ENCODE results near the gene ZNF441. TPM values are rescaled to one million over a fixed set of nuclear protein-coding genes. Genes with fewer than 3 reads are reported as not detected.

Gene ZNF441
- total and polyA plus RNA-seq, 2 of the 13 experiments (the other 11 are each of a cell fraction or from before 2014, with no cell fraction given): 2.8 to 10.0 TPM

- no peak for TF ChIP-seq MBNL3 (CRISPR knock-in tag; conservative IDR thresholded peaks at IDR 0.05)
- no peak for TF ChIP-seq ZNF367 (CRISPR knock-in tag; IDR thresholded peaks at IDR 0.05; ENCODE audit: borderline replicate concordance)
- TF ChIP-seq NRL (CRISPR knock-in tag; IDR thresholded peaks at IDR 0.05; ENCODE audit: borderline replicate concordance): peak; percentile 61; the same call in 1 of the 2 replicates
- TF ChIP-seq ATF4 (CRISPR knock-in tag; IDR thresholded peaks at IDR 0.05): 0 out of 4 replicates have a peak, but pooled peaks of 1 of the 2 experiments have one; percentile 30
- no peak for TF ChIP-seq ZNF597 (CRISPR knock-in tag; IDR thresholded peaks at IDR 0.05)
- TF ChIP-seq GZF1 (CRISPR knock-in tag; IDR thresholded peaks at IDR 0.05): no peak
- TF ChIP-seq GPBP1L1 (CRISPR knock-in tag; IDR thresholded peaks at IDR 0.05): no peak
- no peak; the same call in 1 of the 2 replicates for TF ChIP-seq MED1 (CRISPR knock-in tag; IDR thresholded peaks at IDR 0.05)
- TF ChIP-seq RAD51 (IDR thresholded peaks at IDR 0.05; ENCODE audit: borderline replicate concordance): no peak
- no peak for TF ChIP-seq ZSCAN29 (CRISPR knock-in tag; conservative IDR thresholded peaks at IDR 0.05)
- no peak for TF ChIP-seq NR2F1 (CRISPR knock-in tag; IDR thresholded peaks at IDR 0.05)
- TF ChIP-seq ZNF503 (CRISPR knock-in tag; IDR thresholded peaks at IDR 0.05): 0 out of 2 replicates have a peak, but pooled peaks have one; percentile 59
- no peak for TF ChIP-seq PRMT3 (CRISPR knock-in tag; IDR thresholded peaks at IDR 0.05; ENCODE audit: borderline replicate concordance, low read depth)
- TF ChIP-seq ZHX2 (IDR thresholded peaks at IDR 0.05; ENCODE audit: low read depth): no peak
- TF ChIP-seq ZHX2 (CRISPR knock-in tag; IDR thresholded peaks at IDR 0.05; ENCODE audit: borderline replicate concordance): no peak
- no peak for TF ChIP-seq ZNF766 (CRISPR knock-in tag; IDR thresholded peaks at IDR 0.05; ENCODE audit: borderline replicate concordance)
Measured at GRCh38 chr19:11798391-11799330, 31.9 kb downstream of the ZNF441 start, which contains the start of gene ZNF491 (continued).

All from HepG2 (cell line).